ENCODE measurements around the gene TEX44.
A peak's percentile ranks its signal among the peaks of the same experiment; 100 is the strongest.

Gene TEX44

GRCh38 chr2:231557571-231558217 lies 35.0 kb upstream of the TEX44 start:
- peaks cover 13% of the 10 kb centered on the region for H3K27me3 Mint-ChIP-seq (ENCODE audit: low read depth, poor library complexity)
- H3K9me3 Mint-ChIP-seq, result peaks cover 18% of the 10 kb centered on the region
- peaks cover 11% of the 10 kb centered on the region for H3K36me3 Mint-ChIP-seq (ENCODE audit: low read depth)
- TF ChIP-seq CTCF (IDR thresholded peaks at IDR 0.05), result peak; percentile 66
- no peak overlapping the region for H3K27ac Mint-ChIP-seq
- peaks cover 19% of the 10 kb centered on the region for H3K4me1 Mint-ChIP-seq
- peak; percentile 45 for DNase-seq
- H3K4me3 Mint-ChIP-seq, result no peak overlapping the region

GRCh38 chr2:231563378-231563961 lies 29.2 kb upstream of the TEX44 start:
- H3K9me3 Mint-ChIP-seq, result peaks cover 28% of the 10 kb centered on the region
- no peak overlapping the region for H3K27ac Mint-ChIP-seq
- TF ChIP-seq CTCF (IDR thresholded peaks at IDR 0.05), result peak; percentile 60
- H3K27me3 Mint-ChIP-seq (ENCODE audit: low read depth, poor library complexity), result peaks cover 8% of the 10 kb centered on the region
- H3K36me3 Mint-ChIP-seq (ENCODE audit: low read depth), result no peaks in the 10 kb centered on the region
- no peak overlapping the region for H3K4me3 Mint-ChIP-seq
- peaks cover 2% of the 10 kb centered on the region for H3K4me1 Mint-ChIP-seq
- peak; percentile 61 for DNase-seq

- Mint-ChIP-seq H3K27ac (no peak overlapping the region), H3K4me3 (no peak overlapping the region), H3K4me1 (peaks cover 6% of the 10 kb centered on the region), H3K9me3 (peaks cover 28% of the 10 kb centered on the region), H3K36me3 (ENCODE audit: low read depth) (no peaks in the 10 kb centered on the region), H3K27me3 (ENCODE audit: low read depth, poor library complexity) (peaks cover 16% of the 10 kb centered on the region)
- no peak for TF ChIP-seq CTCF (IDR thresholded peaks at IDR 0.05)
- DNase-seq, result no peak
Observed at GRCh38 chr2:231565887-231566594, 26.6 kb upstream of the TEX44 start.

GRCh38 chr2:231567159-231567558 lies 25.5 kb upstream of the TEX44 start:
- Mint-ChIP-seq H3K36me3 (ENCODE audit: low read depth) (no peaks in the 10 kb centered on the region), H3K4me3 (no peak overlapping the region), H3K9me3 (peaks cover 28% of the 10 kb centered on the region), H3K27me3 (ENCODE audit: low read depth, poor library complexity) (peaks cover 16% of the 10 kb centered on the region), H3K4me1 (peaks cover 15% of the 10 kb centered on the region), H3K27ac (no peak overlapping the region)
- no peak for DNase-seq
- TF ChIP-seq CTCF (IDR thresholded peaks at IDR 0.05), result no peak

- peaks cover 16% of the 10 kb centered on the region for H3K27me3 Mint-ChIP-seq (ENCODE audit: low read depth, poor library complexity)
- H3K4me3 Mint-ChIP-seq, result no peak overlapping the region
- H3K27ac Mint-ChIP-seq, result peak overlapping the region; percentile 68
- TF ChIP-seq CTCF (IDR thresholded peaks at IDR 0.05), result no peak
- peaks cover 28% of the 10 kb centered on the region for H3K9me3 Mint-ChIP-seq
- DNase-seq, result no peak
- H3K4me1 Mint-ChIP-seq, result peaks cover 24% of the 10 kb centered on the region
- H3K36me3 Mint-ChIP-seq (ENCODE audit: low read depth), result no peaks in the 10 kb centered on the region
Observed at GRCh38 chr2:231568098-231568784, 24.4 kb upstream of the TEX44 start.

Measured in nephron progenitor cell (in vitro differentiated cells).